Stimulated activated CD4-positive, alpha-beta T cell treated with anti-CD3 and anti-CD28 coated beads, Interleukin-2, amount 100 ng/mL, for 24 hours (primary cell): ENCODE data around the gene MYOZ2.

ENCODE experiments used
- DNase-seq, 2 donors: peaks; one replicate each; pipeline ENCODE4 v3.0.0-alpha.2; 2020

MYOZ2 gene

GRCh38 chr4:119205690-119206089, 70.1 kb downstream of the MYOZ2 start:
- no peak for DNase-seq

- DNase-seq = no peak
Observed at GRCh38 chr4:119206178-119206577, 70.5 kb downstream of the MYOZ2 start.

GRCh38 chr4:119207051-119207450, 71.4 kb downstream of the MYOZ2 start:
- DNase-seq = no peak

- DNase-seq = peak; percentile 39 to 65
Observed at GRCh38 chr4:119209077-119209476, 73.4 kb downstream of the MYOZ2 start.

GRCh38 chr4:119209586-119209985, 74.0 kb downstream of the MYOZ2 start:
- no peak for DNase-seq

- no peak for DNase-seq
Observed at GRCh38 chr4:119210775-119211174, 75.1 kb downstream of the MYOZ2 start.

- DNase-seq = no peak
Observed at GRCh38 chr4:119211867-119212233, 76.2 kb downstream of the MYOZ2 start.

- peak; percentile 98 to 99 for DNase-seq
Observed at GRCh38 chr4:119212234-119212963, 76.8 kb downstream of the MYOZ2 start, which contains the start of gene USP53. USP53 (plus strand) TSS chr4:119212713; CDS start chr4:119239760, 27,047 bp downstream.

GRCh38 chr4:119212964-119213606, 77.5 kb downstream of the MYOZ2 start:
- DNase-seq = peak; percentile 63 to 71

- DNase-seq = no peak
Observed at GRCh38 chr4:119218093-119218492, 82.5 kb downstream of the MYOZ2 start.

GRCh38 chr4:119221412-119221811, 85.8 kb downstream of the MYOZ2 start:
- DNase-seq = no peak

- no peak for DNase-seq
Observed at GRCh38 chr4:119227690-119228089, 92.1 kb downstream of the MYOZ2 start.

GRCh38 chr4:119228406-119228805, 92.8 kb downstream of the MYOZ2 start:
- DNase-seq = no peak

- DNase-seq = no peak
Observed at GRCh38 chr4:119229908-119230687, 94.5 kb downstream of the MYOZ2 start.

- DNase-seq = no peak
Observed at GRCh38 chr4:119231491-119231890, 95.9 kb downstream of the MYOZ2 start.

- DNase-seq = no peak
Observed at GRCh38 chr4:119232286-119232685, 96.7 kb downstream of the MYOZ2 start.

- no peak for DNase-seq
Observed at GRCh38 chr4:119233191-119233590, 97.6 kb downstream of the MYOZ2 start.

GRCh38 chr4:119233750-119234149, 98.1 kb downstream of the MYOZ2 start:
- DNase-seq = no peak

- no peak for DNase-seq
Observed at GRCh38 chr4:119237201-119237600, 101.6 kb downstream of the MYOZ2 start.
